GM23248 (cell line): Measurements from ENCODE around the gene PAK1. TPM values are rescaled to one million over a fixed set of nuclear protein-coding genes. Genes with fewer than 3 reads are reported as not detected.

ENCODE experiments used
- DNase-seq: peaks from one replicate; pipeline ENCODE4 v3.0.0-alpha.2; 2015
- H2AFZ ChIP-seq: fragments of 200-600 bp; sonication (generic); 2 replicates; pipeline ENCODE4 v1.6.1; 2016; ENCODE audit warnings: antibody characterized with exemption
- H3F3A ChIP-seq: fragments of 200-600 bp; sonication (generic); 2 replicates; pipeline ENCODE4 v1.6.1; 2016; ENCODE audit warnings: mild to moderate bottlenecking, antibody characterized with exemption, mixed run types; ENCODE audit not compliant: insufficient read depth
- H3K27ac ChIP-seq: fragments of 200-600 bp; sonication (generic); 2 replicates; pipeline ENCODE4 v1.5.1; 2016; ENCODE audit warnings: mild to moderate bottlenecking
- H3K27me3 ChIP-seq: fragments of 200-600 bp; sonication (generic); replicated peaks from 2 replicates; pipeline ENCODE4 v1.6.1; 2016; ENCODE audit warnings: mild to moderate bottlenecking; ENCODE audit not compliant: insufficient read depth
- H3K36me3 ChIP-seq: fragments of 200-600 bp; sonication (generic); 2 replicates; pipeline ENCODE4 v1.6.1; 2016; ENCODE audit warnings: low read depth, mild to moderate bottlenecking
- H3K4me1 ChIP-seq: fragments of 200-600 bp; sonication (generic); 2 replicates; pipeline ENCODE4 v1.6.1; 2016; ENCODE audit warnings: mild to moderate bottlenecking; ENCODE audit not compliant: insufficient read depth
- H3K4me2 ChIP-seq: fragments of 200-600 bp; sonication (generic); one replicate; pipeline ENCODE4 v1.6.1; 2016; ENCODE audit warnings: mild to moderate bottlenecking; ENCODE audit not compliant: unreplicated experiment
- H3K4me3 ChIP-seq: fragments of 200-600 bp; sonication (generic); 2 replicates; pipeline ENCODE4 v1.5.1; 2016; ENCODE audit warnings: mild to moderate bottlenecking
- H3K79me2 ChIP-seq: fragments of 200-600 bp; sonication (generic); 2 replicates; pipeline ENCODE4 v1.6.1; 2016; ENCODE audit warnings: mild to moderate bottlenecking; ENCODE audit not compliant: insufficient read depth
- H3K9ac ChIP-seq: fragments of 200-600 bp; sonication (generic); 2 replicates; pipeline ENCODE4 v1.6.1; 2016; ENCODE audit warnings: mild to moderate bottlenecking
- H3K9me2 ChIP-seq: fragments of 200-600 bp; sonication (generic); 2 replicates; pipeline ENCODE4 v1.6.1; 2016; ENCODE audit warnings: mixed run types, mild to moderate bottlenecking, moderate library complexity; ENCODE audit not compliant: insufficient read depth
- H3K9me3 ChIP-seq: fragments of 200-600 bp; sonication (generic); one replicate; pipeline ENCODE4 v1.6.1; 2017; ENCODE audit warnings: low read depth
- H4K20me1 ChIP-seq: fragments of 200-600 bp; sonication (generic); 2 replicates; pipeline ENCODE4 v1.6.0; 2016; ENCODE audit not compliant: insufficient read depth
- EZH2 ChIP-seq: fragments of 200-600 bp; sonication (generic); IDR thresholded peaks from 2 replicates; pipeline ENCODE4 v1.6.1; 2018; ENCODE audit warnings: antibody characterized with exemption, mild to moderate bottlenecking; ENCODE audit not compliant: insufficient read depth, poor library complexity, severe bottlenecking
- EZH2phosphoT487 ChIP-seq: fragments of 200-600 bp; sonication (generic); IDR thresholded peaks from 2 replicates; pipeline ENCODE4 v1.6.1; 2018; ENCODE audit warnings: antibody characterized with exemption, moderate library complexity, mild to moderate bottlenecking, low read depth; ENCODE audit not compliant: insufficient read depth
- WGBS, 2 experiments: methylation state at CpG; one replicate each; pipeline ENCODE4 v1.1.6; 2015 to 2017; ENCODE audit warnings: low lambda C conversion rate in 2 of 2, low coverage in 1 of 2; ENCODE audit errors: missing lambda C conversion rate in 2 of 2; 5-methylcytosine and 5-hydroxymethylcytosine counted together
- in situ Hi-C: fragments of 300-500 bp; cut with MboI; formaldehyde crosslinking; loops from 2 replicates; pipeline ENCODE4 v1.15.0; 2020
- polyA plus RNA-seq: library from polyadenylated mRNA; unstranded; fragments of >200 nt; fragmentation: Nextera tagmentation; extraction: Ambion mirVana; gene quantifications from 2 replicates; pipeline ENCODE4 v1.2.1, GENCODE V29; 2016
- total RNA-seq: library from RNA; depleted of rRNA; stranded (reverse); fragments of >200 nt; shearing (Covaris generic); gene quantifications from 2 replicates; pipeline ENCODE4 v1.2.3, GENCODE V29; 2014

The PAK1 gene
- total and polyA plus RNA-seq, 2 experiments from 2014 or later = 20.3 to 23.8 TPM

DNA sequence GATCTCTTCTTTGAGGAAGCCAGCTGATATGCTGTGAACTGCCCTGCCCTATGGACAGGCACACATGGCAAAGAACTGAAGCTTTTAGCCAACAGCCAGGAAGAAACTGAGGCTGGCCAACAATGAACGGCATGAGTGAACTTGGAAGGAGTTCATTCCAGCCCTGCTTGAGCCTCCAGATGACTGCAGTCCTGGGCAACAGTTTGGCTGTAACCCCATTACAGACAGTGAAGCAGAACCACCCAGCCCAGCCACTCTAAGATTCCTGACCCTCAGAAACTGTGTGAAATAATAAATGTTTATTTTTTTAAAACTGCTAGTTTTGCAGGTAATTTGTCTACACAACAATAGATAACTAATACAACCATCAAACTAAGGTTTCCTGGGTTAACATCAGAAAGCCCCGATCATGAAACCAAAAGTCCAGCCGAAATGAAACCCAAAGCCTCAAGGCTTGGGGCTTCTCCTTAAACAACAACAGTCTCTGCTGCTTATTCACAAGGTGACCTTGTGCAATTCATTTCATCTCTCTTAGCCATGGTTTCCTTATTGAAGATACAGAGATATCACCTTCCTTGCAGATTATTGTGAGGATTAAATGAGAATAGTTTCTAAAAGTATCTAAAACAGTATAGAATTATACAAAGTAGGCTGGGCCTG is 31.4 kb downstream of the PAK1 start:
- in situ Hi-C loops = no loop called here
- no peak overlapping the region for H3K9ac ChIP-seq
- no peaks in the 10 kb centered on the region for H3K79me2 ChIP-seq
- H3K27me3 ChIP-seq = peaks cover 26% of the 10 kb centered on the region
- H3F3A ChIP-seq = no peaks in the 10 kb centered on the region
- H3K27ac ChIP-seq = no peak overlapping the region
- H3K4me2 ChIP-seq = no peak overlapping the region
- no peaks in the 10 kb centered on the region for H3K9me2 ChIP-seq
- H2AFZ ChIP-seq = no peak overlapping the region
- no peaks in the 10 kb centered on the region for H3K4me1 ChIP-seq
- no peak for TF ChIP-seq EZH2phosphoT487
- no peak for TF ChIP-seq EZH2
- H4K20me1 ChIP-seq = no peaks in the 10 kb centered on the region
- no peak for DNase-seq
- H3K4me3 ChIP-seq = no peak overlapping the region
- 40 to 41% methylated on average over 3 of the region's 3 CpGs for WGBS, 2 experiments
- no peaks in the 10 kb centered on the region for H3K36me3 ChIP-seq
- H3K9me3 ChIP-seq = no peaks in the 10 kb centered on the region

DNA sequence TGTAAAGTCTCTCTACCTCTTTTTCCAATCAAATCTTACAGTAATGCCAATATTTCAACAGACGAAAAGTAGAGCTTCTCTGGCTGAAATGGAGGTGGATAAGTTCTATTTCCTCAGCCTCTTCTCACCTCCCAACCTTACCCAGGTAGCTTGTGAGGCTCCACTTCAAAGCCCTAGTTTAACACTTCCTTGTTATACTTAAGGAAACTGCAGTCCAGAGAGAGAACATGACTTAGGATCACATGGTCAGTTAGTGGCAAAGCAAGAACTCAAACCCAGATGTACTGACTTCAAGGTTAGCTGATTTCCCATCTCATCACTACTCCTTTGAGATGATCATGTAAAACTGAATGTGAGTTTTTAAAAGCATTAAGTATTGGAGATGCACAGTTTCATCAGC is 32.5 kb downstream of the PAK1 start:
- Histone ChIP-seq H3K36me3 (no peaks in the 10 kb centered on the region), H3K4me2 (no peak overlapping the region), H3K27me3 (peaks cover 35% of the 10 kb centered on the region), H3K4me1 (no peaks in the 10 kb centered on the region), H3K9me2 (no peaks in the 10 kb centered on the region), H3K9ac (no peak overlapping the region), H4K20me1 (no peaks in the 10 kb centered on the region), H2AFZ (no peak overlapping the region), H3K4me3 (no peak overlapping the region), H3K27ac (no peak overlapping the region), H3K79me2 (no peaks in the 10 kb centered on the region), H3F3A (no peaks in the 10 kb centered on the region), H3K9me3 (no peaks in the 10 kb centered on the region)
- in situ Hi-C loops = no loop called here
- WGBS, 2 experiments = 32 to 33% methylated on average over 1 of the region's 1 CpG
- DNase-seq = no peak
- no peak for TF ChIP-seq EZH2
- TF ChIP-seq EZH2phosphoT487 = no peak

DNA sequence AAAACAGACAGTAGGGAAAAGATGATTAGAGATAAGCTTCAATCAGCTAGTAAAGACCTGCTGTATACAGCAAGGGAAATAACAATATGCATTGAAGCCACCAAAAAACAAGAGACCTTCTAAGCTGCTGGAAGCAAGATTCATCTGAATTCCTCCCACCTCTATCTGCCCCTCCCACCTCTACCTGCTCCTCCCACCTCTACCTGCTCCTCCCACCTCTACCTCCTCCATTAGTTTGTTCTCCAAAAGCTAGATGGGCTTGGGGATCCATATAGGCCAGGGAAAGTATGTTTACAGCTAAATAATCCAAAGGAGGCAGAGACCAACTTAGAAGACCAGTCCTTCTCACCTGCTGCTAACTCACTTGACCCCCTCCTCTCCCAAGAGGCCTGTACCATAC is 33.2 kb downstream of the PAK1 start:
- Histone ChIP-seq H3K27me3 (peaks cover 43% of the 10 kb centered on the region), H3K27ac (no peak overlapping the region), H3K36me3 (no peaks in the 10 kb centered on the region), H3K9me3 (no peaks in the 10 kb centered on the region), H3K9ac (no peak overlapping the region), H3K4me1 (no peaks in the 10 kb centered on the region), H3K79me2 (no peaks in the 10 kb centered on the region), H2AFZ (no peak overlapping the region), H3F3A (no peaks in the 10 kb centered on the region), H3K4me3 (no peak overlapping the region), H3K9me2 (no peaks in the 10 kb centered on the region), H3K4me2 (no peak overlapping the region), H4K20me1 (no peaks in the 10 kb centered on the region)
- in situ Hi-C loops = no loop called here
- TF ChIP-seq EZH2 (no peak), EZH2phosphoT487 (no peak)
- DNase-seq = no peak

DNA sequence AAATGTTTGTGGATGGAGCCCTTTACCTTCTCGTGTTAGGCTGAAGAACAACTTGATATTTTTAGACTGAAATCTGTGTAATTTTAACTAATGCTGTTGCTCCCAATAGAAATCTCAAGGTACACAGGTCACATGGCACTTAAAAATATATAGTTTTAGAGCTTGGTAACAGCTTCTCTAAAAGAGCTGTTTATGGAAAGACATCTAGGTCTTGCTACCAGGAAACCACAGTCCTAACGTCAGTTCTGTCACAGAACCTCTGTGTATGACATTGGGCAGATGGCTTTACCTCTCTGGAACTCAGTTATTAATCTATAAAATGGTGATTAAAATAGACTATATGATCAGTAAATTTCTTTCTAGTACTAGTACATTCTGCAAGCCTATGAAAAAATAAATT is 35.4 kb downstream of the PAK1 start:
- H3K9me2 ChIP-seq = no peaks in the 10 kb centered on the region
- no peak overlapping the region for H3K4me3 ChIP-seq
- no peak overlapping the region for H2AFZ ChIP-seq
- DNase-seq = no peak
- no peaks in the 10 kb centered on the region for H3F3A ChIP-seq
- H4K20me1 ChIP-seq = no peaks in the 10 kb centered on the region
- WGBS, 2 experiments = 61 to 74% methylated on average over 2 of the region's 2 CpGs
- no peaks in the 10 kb centered on the region for H3K36me3 ChIP-seq
- in situ Hi-C loops = no loop called here
- H3K79me2 ChIP-seq = no peaks in the 10 kb centered on the region
- H3K9ac ChIP-seq = no peak overlapping the region
- no peaks in the 10 kb centered on the region for H3K4me1 ChIP-seq
- peaks cover 43% of the 10 kb centered on the region for H3K27me3 ChIP-seq
- H3K9me3 ChIP-seq = no peaks in the 10 kb centered on the region
- TF ChIP-seq EZH2 (no peak), EZH2phosphoT487 (no peak)
- no peak overlapping the region for H3K27ac ChIP-seq
- no peak overlapping the region for H3K4me2 ChIP-seq

DNA sequence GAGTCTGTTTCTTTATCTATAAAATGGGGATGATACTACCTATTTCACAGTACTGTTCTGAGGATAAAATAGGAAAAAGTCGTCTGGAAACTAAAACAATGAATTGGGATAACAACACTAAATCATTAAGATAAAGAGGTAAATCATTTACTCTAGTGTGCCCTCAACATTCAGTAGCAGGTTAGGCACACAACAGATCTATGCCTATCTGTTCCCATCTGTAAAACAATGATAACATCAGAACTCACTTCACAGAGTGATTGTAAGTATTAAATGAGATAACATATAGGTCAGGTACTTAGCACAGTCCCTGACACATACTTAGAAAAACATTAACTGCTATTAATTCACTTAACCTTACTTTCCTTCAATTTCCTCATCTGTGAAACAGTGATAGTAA is 36.9 kb downstream of the PAK1 start:
- WGBS, 2 experiments = 37 to 41% methylated on average over 1 of the region's 1 CpG

More for the DNA sequence above, 36.9 kb downstream of the PAK1 start:
- Histone ChIP-seq H3K9me2 (no peaks in the 10 kb centered on the region), H3F3A (no peaks in the 10 kb centered on the region), H3K4me1 (no peaks in the 10 kb centered on the region), H3K4me3 (no peak overlapping the region), H4K20me1 (no peaks in the 10 kb centered on the region), H3K27me3 (peaks cover 43% of the 10 kb centered on the region), H3K79me2 (no peaks in the 10 kb centered on the region), H3K9ac (no peak overlapping the region), H3K36me3 (no peaks in the 10 kb centered on the region), H3K9me3 (no peaks in the 10 kb centered on the region), H2AFZ (no peak overlapping the region), H3K27ac (no peak overlapping the region), H3K4me2 (no peak overlapping the region)
- no peak for DNase-seq
- in situ Hi-C loops = no loop called here
- TF ChIP-seq EZH2 (no peak), EZH2phosphoT487 (no peak)
